ENCODE results near the gene DCAF5.

DCAF5 gene

GRCh38 chr14:69132513-69133181 lies 20.3 kb downstream of the DCAF5 start:
- H3K4me1 ChIP-seq (ENCODE audit: control insufficient read depth in 5 of 5, insufficient read depth in 5 of 5, low read length in 5 of 5), result peaks cover 0 to 28% (median 24%) of the 10 kb centered on the region in 5 donors
- no peak overlapping the region for H3K4me3 ChIP-seq (ENCODE audit: low read depth in 1 of 5, low read length in 5 of 5)
- no peaks in the 10 kb centered on the region for H3K36me3 ChIP-seq (ENCODE audit: control insufficient read depth in 5 of 5, insufficient read depth in 5 of 5, low read length in 5 of 5)
- H3K9me3 ChIP-seq (ENCODE audit: control insufficient read depth in 5 of 5, low read length in 5 of 5), result no peaks in the 10 kb centered on the region
- H3K27ac ChIP-seq (ENCODE audit: low read depth, low read length), result no peak overlapping the region
- H3K9ac ChIP-seq (ENCODE audit: low read length in 5 of 5), result peak overlapping the region in 1 of 5 donors; percentile 39
- no peaks in the 10 kb centered on the region for H3K27me3 ChIP-seq (ENCODE audit: control insufficient read depth in 5 of 5, insufficient read depth in 4 of 5, low read length in 5 of 5)

DNA sequence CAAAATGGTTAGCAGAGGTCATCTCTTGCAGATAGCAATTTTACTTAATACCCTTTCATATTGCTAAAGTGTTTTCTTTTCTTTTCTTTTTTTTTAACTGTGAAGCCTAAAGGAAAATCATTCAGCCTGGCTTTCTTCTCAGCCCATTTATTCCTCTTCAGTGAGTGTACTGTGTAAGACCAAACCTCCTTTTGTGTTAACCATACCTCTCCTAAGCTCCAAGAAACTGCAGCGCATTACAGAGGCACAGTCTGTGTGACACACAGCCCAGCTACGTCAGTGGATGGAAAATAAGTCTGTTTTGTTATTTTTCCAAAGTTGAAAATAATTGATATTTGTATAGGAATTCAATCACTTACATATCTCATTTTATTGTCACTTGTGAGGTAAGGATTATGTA lies 21.7 kb downstream of the DCAF5 start:
- Histone ChIP-seq H3K27me3 (ENCODE audit: control insufficient read depth in 5 of 5, insufficient read depth in 4 of 5, low read length in 5 of 5) (no peaks in the 10 kb centered on the region), H3K4me1 (ENCODE audit: control insufficient read depth in 5 of 5, insufficient read depth in 5 of 5, low read length in 5 of 5) (peaks cover 0 to 21% (median 19%) of the 10 kb centered on the region in 5 donors), H3K4me3 (ENCODE audit: low read depth in 1 of 5, low read length in 5 of 5) (no peak overlapping the region), H3K36me3 (ENCODE audit: control insufficient read depth in 5 of 5, insufficient read depth in 5 of 5, low read length in 5 of 5) (no peaks in the 10 kb centered on the region), H3K9ac (ENCODE audit: low read length in 5 of 5) (no peak overlapping the region), H3K27ac (ENCODE audit: low read depth, low read length) (no peak overlapping the region), H3K9me3 (ENCODE audit: control insufficient read depth in 5 of 5, low read length in 5 of 5) (no peaks in the 10 kb centered on the region)

GRCh38 chr14:69129264-69129880 lies 23.5 kb downstream of the DCAF5 start:
- no peak overlapping the region for H3K4me3 ChIP-seq (ENCODE audit: low read depth in 1 of 5, low read length in 5 of 5)
- H3K27me3 ChIP-seq (ENCODE audit: control insufficient read depth in 5 of 5, insufficient read depth in 4 of 5, low read length in 5 of 5), result no peaks in the 10 kb centered on the region
- no peaks in the 10 kb centered on the region for H3K9me3 ChIP-seq (ENCODE audit: control insufficient read depth in 5 of 5, low read length in 5 of 5)
- H3K4me1 ChIP-seq (ENCODE audit: control insufficient read depth in 5 of 5, insufficient read depth in 5 of 5, low read length in 5 of 5), result peaks cover 0 to 27% (median 20%) of the 10 kb centered on the region in 5 donors
- H3K9ac ChIP-seq (ENCODE audit: low read length in 5 of 5), result peak overlapping the region in 3 of 5 donors; percentile 9 to 66 (median 57)
- H3K36me3 ChIP-seq (ENCODE audit: control insufficient read depth in 5 of 5, insufficient read depth in 5 of 5, low read length in 5 of 5), result no peaks in the 10 kb centered on the region
- peak overlapping the region; percentile 25 for H3K27ac ChIP-seq (ENCODE audit: low read depth, low read length)

DNA sequence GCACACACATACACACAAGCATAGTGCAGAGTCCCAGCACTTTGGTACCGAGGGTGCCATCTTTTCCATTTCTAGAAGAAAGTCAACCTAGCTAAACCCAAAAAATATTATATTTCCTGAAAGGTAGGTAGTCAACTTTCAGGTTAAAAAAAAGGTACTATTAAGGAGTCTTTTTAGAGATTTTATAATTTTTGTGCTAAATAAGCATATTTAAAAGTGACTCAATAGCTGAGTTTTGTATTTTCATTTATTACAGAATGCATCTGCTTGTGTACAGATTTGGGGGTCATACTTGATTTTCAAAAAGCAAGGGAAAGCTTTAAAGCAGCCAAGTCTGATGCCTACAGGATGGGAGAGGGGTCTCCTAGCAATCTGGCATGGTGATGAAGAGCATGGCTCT lies 34.6 kb downstream of the DCAF5 start:
- Histone ChIP-seq H3K4me3 (ENCODE audit: low read depth in 1 of 5, low read length in 5 of 5) (no peak overlapping the region), H3K27me3 (ENCODE audit: control insufficient read depth in 5 of 5, insufficient read depth in 4 of 5, low read length in 5 of 5) (no peaks in the 10 kb centered on the region), H3K27ac (ENCODE audit: low read depth, low read length) (no peak overlapping the region), H3K9me3 (ENCODE audit: control insufficient read depth in 5 of 5, low read length in 5 of 5) (no peaks in the 10 kb centered on the region), H3K9ac (ENCODE audit: low read length in 5 of 5) (no peak overlapping the region), H3K36me3 (ENCODE audit: control insufficient read depth in 5 of 5, insufficient read depth in 5 of 5, low read length in 5 of 5) (peaks cover 39 to 61% (median 43%) of the 10 kb centered on the region in 5 donors), H3K4me1 (ENCODE audit: control insufficient read depth in 5 of 5, insufficient read depth in 5 of 5, low read length in 5 of 5) (no peaks in the 10 kb centered on the region)

GRCh38 chr14:69117020-69117767 lies 35.7 kb downstream of the DCAF5 start:
- H3K4me3 ChIP-seq (ENCODE audit: low read depth in 1 of 5, low read length in 5 of 5), result no peak overlapping the region
- H3K27ac ChIP-seq (ENCODE audit: low read depth, low read length), result no peak overlapping the region
- H3K36me3 ChIP-seq (ENCODE audit: control insufficient read depth in 5 of 5, insufficient read depth in 5 of 5, low read length in 5 of 5), result peaks cover 38 to 69% (median 47%) of the 10 kb centered on the region in 5 donors
- H3K9me3 ChIP-seq (ENCODE audit: control insufficient read depth in 5 of 5, low read length in 5 of 5), result no peaks in the 10 kb centered on the region
- H3K4me1 ChIP-seq (ENCODE audit: control insufficient read depth in 5 of 5, insufficient read depth in 5 of 5, low read length in 5 of 5), result no peaks in the 10 kb centered on the region
- no peak overlapping the region for H3K9ac ChIP-seq (ENCODE audit: low read length in 5 of 5)
- no peaks in the 10 kb centered on the region for H3K27me3 ChIP-seq (ENCODE audit: control insufficient read depth in 5 of 5, insufficient read depth in 4 of 5, low read length in 5 of 5)

DNA sequence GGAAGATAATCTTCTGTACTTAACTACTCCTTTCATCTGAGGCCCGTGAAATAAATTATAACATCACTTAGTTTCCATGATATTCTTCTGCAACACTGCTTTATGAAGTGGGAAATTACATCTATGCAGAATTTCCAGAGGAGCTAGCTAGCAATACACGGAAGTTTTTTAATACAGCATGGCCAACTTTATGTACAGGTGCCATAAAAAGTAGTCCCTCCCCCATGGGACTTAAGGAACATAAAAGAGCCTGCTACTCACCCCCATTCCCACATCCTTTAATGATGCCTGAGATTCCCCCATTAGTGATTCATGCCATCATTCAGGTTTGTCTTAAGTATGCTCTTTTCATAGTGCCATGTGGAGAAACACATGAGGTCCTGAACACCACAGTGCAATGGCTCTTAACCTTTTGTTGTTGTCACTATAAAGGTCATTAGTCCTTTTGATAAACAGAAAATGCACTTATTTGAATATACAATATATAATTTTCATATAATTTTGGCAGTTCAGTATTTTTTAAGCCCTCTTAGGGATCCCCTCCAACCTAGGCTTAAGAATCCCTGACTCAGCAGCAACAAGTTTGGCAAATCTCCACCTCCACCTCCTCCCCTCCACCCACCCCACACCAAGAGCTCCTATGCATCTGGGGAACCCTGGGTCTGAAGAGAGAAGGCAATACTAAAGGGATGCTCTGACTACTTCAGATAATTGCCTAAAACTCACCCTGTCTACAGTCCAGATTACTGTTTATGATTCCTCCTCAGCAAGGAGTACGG lies 37.3 kb downstream of the DCAF5 start:
- Histone ChIP-seq H3K27me3 (ENCODE audit: control insufficient read depth in 5 of 5, insufficient read depth in 4 of 5, low read length in 5 of 5) (no peaks in the 10 kb centered on the region), H3K4me1 (ENCODE audit: control insufficient read depth in 5 of 5, insufficient read depth in 5 of 5, low read length in 5 of 5) (no peaks in the 10 kb centered on the region), H3K27ac (ENCODE audit: low read depth, low read length) (no peak overlapping the region), H3K36me3 (ENCODE audit: control insufficient read depth in 5 of 5, insufficient read depth in 5 of 5, low read length in 5 of 5) (peaks cover 37 to 68% (median 42%) of the 10 kb centered on the region in 5 donors), H3K9me3 (ENCODE audit: control insufficient read depth in 5 of 5, low read length in 5 of 5) (no peaks in the 10 kb centered on the region), H3K9ac (ENCODE audit: low read length in 5 of 5) (peak overlapping the region in 1 of 5 donors; percentile 17), H3K4me3 (ENCODE audit: low read depth in 1 of 5, low read length in 5 of 5) (no peak overlapping the region)

- Histone ChIP-seq H3K4me1 (ENCODE audit: control insufficient read depth in 5 of 5, insufficient read depth in 5 of 5, low read length in 5 of 5) (no peaks in the 10 kb centered on the region), H3K36me3 (ENCODE audit: control insufficient read depth in 5 of 5, insufficient read depth in 5 of 5, low read length in 5 of 5) (peaks cover 38 to 68% (median 40%) of the 10 kb centered on the region in 5 donors), H3K27ac (ENCODE audit: low read depth, low read length) (no peak overlapping the region), H3K9ac (ENCODE audit: low read length in 5 of 5) (no peak overlapping the region), H3K4me3 (ENCODE audit: low read depth in 1 of 5, low read length in 5 of 5) (no peak overlapping the region), H3K9me3 (ENCODE audit: control insufficient read depth in 5 of 5, low read length in 5 of 5) (no peaks in the 10 kb centered on the region), H3K27me3 (ENCODE audit: control insufficient read depth in 5 of 5, insufficient read depth in 4 of 5, low read length in 5 of 5) (no peaks in the 10 kb centered on the region)
These were observed 38.2 kb downstream of the DCAF5 start for GRCh38 chr14:69114763-69115162.

DNA sequence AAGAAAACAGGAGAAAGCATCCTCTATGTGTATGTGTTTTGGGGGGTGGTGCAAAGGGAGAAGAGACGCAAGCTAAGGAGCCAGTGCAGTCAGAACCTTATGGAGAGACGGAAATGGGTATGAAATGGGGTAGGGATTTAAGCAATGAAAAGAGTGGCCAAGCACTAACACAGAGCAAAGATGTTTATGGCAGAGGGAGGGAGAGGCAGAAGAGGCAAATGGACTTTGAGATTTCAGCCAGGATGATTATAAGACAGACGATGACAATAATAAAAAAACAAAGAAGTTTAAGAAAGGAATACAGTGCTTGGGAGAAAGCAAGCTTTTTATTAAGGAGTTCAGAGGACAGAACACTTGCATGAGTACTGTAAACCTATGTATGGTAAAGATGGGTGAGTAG lies 44.6 kb downstream of the DCAF5 start:
- Histone ChIP-seq H3K27ac (ENCODE audit: low read depth, low read length) (no peak overlapping the region), H3K9ac (ENCODE audit: low read length in 5 of 5) (no peak overlapping the region), H3K27me3 (ENCODE audit: control insufficient read depth in 5 of 5, insufficient read depth in 4 of 5, low read length in 5 of 5) (no peaks in the 10 kb centered on the region), H3K4me3 (ENCODE audit: low read depth in 1 of 5, low read length in 5 of 5) (no peak overlapping the region), H3K4me1 (ENCODE audit: control insufficient read depth in 5 of 5, insufficient read depth in 5 of 5, low read length in 5 of 5) (no peaks in the 10 kb centered on the region), H3K9me3 (ENCODE audit: control insufficient read depth in 5 of 5, low read length in 5 of 5) (no peaks in the 10 kb centered on the region), H3K36me3 (ENCODE audit: control insufficient read depth in 5 of 5, insufficient read depth in 5 of 5, low read length in 5 of 5) (peaks cover 17 to 54% (median 25%) of the 10 kb centered on the region in 5 donors)

- no peak overlapping the region for H3K27ac ChIP-seq (ENCODE audit: low read depth, low read length)
- H3K36me3 ChIP-seq (ENCODE audit: control insufficient read depth in 5 of 5, insufficient read depth in 5 of 5, low read length in 5 of 5), result peaks cover 22 to 55% (median 32%) of the 10 kb centered on the region in 5 donors
These were observed 45.4 kb downstream of the DCAF5 start for GRCh38 chr14:69107407-69108003.

More at GRCh38 chr14:69107407-69108003, 45.4 kb downstream of the DCAF5 start:
- H3K27me3 ChIP-seq (ENCODE audit: control insufficient read depth in 5 of 5, insufficient read depth in 4 of 5, low read length in 5 of 5), result no peaks in the 10 kb centered on the region
- H3K9ac ChIP-seq (ENCODE audit: low read length in 5 of 5), result no peak overlapping the region
- no peaks in the 10 kb centered on the region for H3K9me3 ChIP-seq (ENCODE audit: control insufficient read depth in 5 of 5, low read length in 5 of 5)
- no peaks in the 10 kb centered on the region for H3K4me1 ChIP-seq (ENCODE audit: control insufficient read depth in 5 of 5, insufficient read depth in 5 of 5, low read length in 5 of 5)
- no peak overlapping the region for H3K4me3 ChIP-seq (ENCODE audit: low read depth in 1 of 5, low read length in 5 of 5)

Measured in subcutaneous abdominal adipose tissue (tissue), 5 donors.